ENCODE data around the gene NBAS.

Gene NBAS

GRCh38 chr2:15565994-15566671 is 5.0 kb upstream of the NBAS start:
- DNase-seq (ENCODE audit: low spot score) (no peak), ATAC-seq (ENCODE audit: low read depth) (no peak)
- TF ChIP-seq CTCF (IDR thresholded peaks at IDR 0.05; ENCODE audit: poor library complexity, severe bottlenecking): no peak
- Histone ChIP-seq H3K4me3 (ENCODE audit: severe bottlenecking) (no peak overlapping the region), H3K4me1 (ENCODE audit: insufficient read depth, poor library complexity, severe bottlenecking) (no peaks in the 10 kb centered on the region), H3K27ac (ENCODE audit: poor library complexity, severe bottlenecking) (no peak overlapping the region), H3K36me3 (ENCODE audit: low read depth) (no peaks in the 10 kb centered on the region), H3K9me3 (ENCODE audit: severe bottlenecking) (no peaks in the 10 kb centered on the region), H3K27me3 (ENCODE audit: insufficient read depth, poor library complexity, severe bottlenecking) (no peaks in the 10 kb centered on the region)

GRCh38 chr2:15565392-15565791 is 4.3 kb upstream of the NBAS start:
- H3K27ac ChIP-seq (ENCODE audit: poor library complexity, severe bottlenecking): no peak overlapping the region
- TF ChIP-seq CTCF (IDR thresholded peaks at IDR 0.05; ENCODE audit: poor library complexity, severe bottlenecking): no peak
- ATAC-seq (ENCODE audit: low read depth): no peak

GRCh38 chr2:15563227-15564100 is 2.3 kb upstream of the NBAS start:
- TF ChIP-seq CTCF (IDR thresholded peaks at IDR 0.05; ENCODE audit: poor library complexity, severe bottlenecking): no peak
- no peak for DNase-seq (ENCODE audit: low spot score)
- Histone ChIP-seq H3K27ac (ENCODE audit: poor library complexity, severe bottlenecking) (no peak overlapping the region), H3K9me3 (ENCODE audit: severe bottlenecking) (no peaks in the 10 kb centered on the region), H3K27me3 (ENCODE audit: insufficient read depth, poor library complexity, severe bottlenecking) (no peaks in the 10 kb centered on the region), H3K4me1 (ENCODE audit: insufficient read depth, poor library complexity, severe bottlenecking) (peaks cover 5% of the 10 kb centered on the region), H3K36me3 (ENCODE audit: low read depth) (no peaks in the 10 kb centered on the region), H3K4me3 (ENCODE audit: severe bottlenecking) (no peak overlapping the region)
- no peak for ATAC-seq (ENCODE audit: low read depth)

More at GRCh38 chr2:15565392-15565791, 4.3 kb upstream of the NBAS start:
- Histone ChIP-seq H3K4me1 (ENCODE audit: insufficient read depth, poor library complexity, severe bottlenecking) (no peaks in the 10 kb centered on the region), H3K27me3 (ENCODE audit: insufficient read depth, poor library complexity, severe bottlenecking) (no peaks in the 10 kb centered on the region), H3K9me3 (ENCODE audit: severe bottlenecking) (no peaks in the 10 kb centered on the region), H3K4me3 (ENCODE audit: severe bottlenecking) (no peak overlapping the region), H3K36me3 (ENCODE audit: low read depth) (no peaks in the 10 kb centered on the region)
- DNase-seq (ENCODE audit: low spot score): no peak

GRCh38 chr2:15562354-15563031 is 1.4 kb upstream of the NBAS start:
- DNase-seq (ENCODE audit: low spot score) (no peak), ATAC-seq (ENCODE audit: low read depth) (no peak)
- no peak for TF ChIP-seq CTCF (IDR thresholded peaks at IDR 0.05; ENCODE audit: poor library complexity, severe bottlenecking)
- Histone ChIP-seq H3K27me3 (ENCODE audit: insufficient read depth, poor library complexity, severe bottlenecking) (no peaks in the 10 kb centered on the region), H3K27ac (ENCODE audit: poor library complexity, severe bottlenecking) (no peak overlapping the region), H3K9me3 (ENCODE audit: severe bottlenecking) (no peaks in the 10 kb centered on the region), H3K36me3 (ENCODE audit: low read depth) (no peaks in the 10 kb centered on the region), H3K4me1 (ENCODE audit: insufficient read depth, poor library complexity, severe bottlenecking) (peaks cover 5% of the 10 kb centered on the region), H3K4me3 (ENCODE audit: severe bottlenecking) (no peak overlapping the region)
